ENCODE results near the gene PBXIP1. TPM values are rescaled to one million over a fixed set of nuclear protein-coding genes. Genes with fewer than 3 reads are reported as not detected.

PBXIP1 gene
- total and polyA plus RNA-seq, 2 of the 13 experiments (the other 11 are each of a cell fraction or from before 2014, with no cell fraction given) = 16.3 to 31.9 TPM

GRCh38 chr1:154982897-154983648 is 27.2 kb upstream of the PBXIP1 start, which contains the start of gene FLAD1 (continued):
- peak; percentile 76 for TF ChIP-seq ZNF687 (CRISPR knock-in tag; IDR thresholded peaks at IDR 0.05)
- no peak for TF ChIP-seq PHB2 (IDR thresholded peaks at IDR 0.05; ENCODE audit: partially characterized antibody)
- TF ChIP-seq GATA4 (IDR thresholded peaks at IDR 0.05; ENCODE audit: borderline replicate concordance, low read depth) = no peak
- TF ChIP-seq ZNF781 (CRISPR knock-in tag; IDR thresholded peaks at IDR 0.05; ENCODE audit: borderline replicate concordance, not compliant biosample characterization) = no peak
- no peak for TF ChIP-seq ZNF83 (CRISPR knock-in tag; IDR thresholded peaks at IDR 0.05; ENCODE audit: borderline replicate concordance)
- TF ChIP-seq TFE3 (CRISPR knock-in tag; IDR thresholded peaks at IDR 0.05) = peak; percentile 74
- TF ChIP-seq ZNF225 (CRISPR knock-in tag; IDR thresholded peaks at IDR 0.05) = no peak
- no peak for TF ChIP-seq RELA (CRISPR knock-in tag; IDR thresholded peaks at IDR 0.05)
- peak; percentile 32; the same call in 1 of the 2 replicates for TF ChIP-seq ARID2 (CRISPR knock-in tag; IDR thresholded peaks at IDR 0.05; ENCODE audit: borderline replicate concordance)
- peak in 1 of 2 experiments; percentile 52; a peak in 1 of 4 replicates for TF ChIP-seq KLF16 (CRISPR knock-in tag; IDR thresholded peaks at IDR 0.05)
- no peak for TF ChIP-seq BCL3 (CRISPR knock-in tag; IDR thresholded peaks at IDR 0.05)
- peak; percentile 78; the same call in 1 of the 2 replicates for TF ChIP-seq SALL2 (CRISPR knock-in tag; IDR thresholded peaks at IDR 0.05)
- no peak for TF ChIP-seq SMARCE1 (IDR thresholded peaks at IDR 0.05; ENCODE audit: borderline replicate concordance)
- no peak for TF ChIP-seq ZNF343 (CRISPR knock-in tag; IDR thresholded peaks at IDR 0.05)
- TF ChIP-seq ZNF784 (CRISPR knock-in tag; IDR thresholded peaks at IDR 0.05; ENCODE audit: borderline replicate concordance) = no peak
- TF ChIP-seq REST (IDR thresholded peaks at IDR 0.05; ENCODE audit: borderline replicate concordance in 1 of 2, low read depth in 1 of 2, low read length in 2 of 2) = no peak
- no peak for TF ChIP-seq ZNF260 (CRISPR knock-in tag; IDR thresholded peaks at IDR 0.05; ENCODE audit: borderline replicate concordance, low read depth)
